Activated CD4-positive, alpha-beta T cell treated with anti-CD3 and anti-CD28 coated beads, Interleukin-2, Interleukin-6, amounts not matched to agents 100 ng/mL and 50 ng/mL, durations not matched to agents 16 hours and 8 hours (primary cell): ENCODE data around the gene TBCD.

ENCODE experiments used
- DNase-seq: peaks from one replicate; pipeline ENCODE4 v3.0.0-alpha.2; 2020

Gene TBCD

DNA sequence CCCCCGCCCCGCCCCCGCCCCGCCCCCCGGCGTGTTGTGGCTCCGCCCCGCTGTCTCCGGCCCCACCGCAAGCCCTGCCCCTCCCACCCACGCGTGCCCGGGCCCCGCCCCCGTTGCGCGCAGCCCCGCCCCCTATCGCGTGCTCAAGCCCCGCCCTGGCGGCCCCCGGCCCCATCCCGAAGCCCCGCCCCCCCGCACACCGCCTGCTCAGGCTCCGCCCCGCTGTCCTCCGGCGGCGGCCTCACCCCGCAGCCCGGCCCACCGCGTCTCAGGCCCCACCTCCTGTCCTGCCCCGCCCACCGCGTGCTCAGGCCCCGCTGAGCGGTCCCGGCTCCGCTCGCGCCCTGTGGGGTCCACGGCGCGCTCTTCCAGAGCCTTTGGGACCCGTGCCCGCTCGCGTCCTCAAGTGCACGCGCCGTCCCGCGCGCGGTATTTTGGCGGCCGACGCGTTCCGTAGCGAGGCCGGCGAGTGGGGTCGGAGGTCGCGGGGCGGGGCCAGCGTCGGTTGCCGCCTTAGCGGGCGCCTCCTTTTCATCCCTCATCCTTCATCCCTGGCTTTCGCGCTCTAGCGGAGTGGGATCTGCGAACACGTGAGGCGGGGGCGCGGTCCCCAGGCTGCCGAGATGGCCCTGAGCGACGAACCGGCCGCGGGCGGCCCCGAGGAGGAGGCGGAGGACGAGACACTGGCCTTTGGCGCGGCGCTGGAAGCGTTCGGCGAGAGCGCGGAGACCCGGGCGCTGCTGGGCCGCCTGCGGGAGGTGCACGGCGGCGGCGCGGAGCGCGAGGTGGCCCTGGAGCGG, at the start of gene TBCD:
Gene TBCD, plus strand, starts transcription at position 495 of the 800 bp plus-strand sequence. Its CDS starts 129 bp downstream, at position 624.
- peak; percentile 93 for DNase-seq

DNA sequence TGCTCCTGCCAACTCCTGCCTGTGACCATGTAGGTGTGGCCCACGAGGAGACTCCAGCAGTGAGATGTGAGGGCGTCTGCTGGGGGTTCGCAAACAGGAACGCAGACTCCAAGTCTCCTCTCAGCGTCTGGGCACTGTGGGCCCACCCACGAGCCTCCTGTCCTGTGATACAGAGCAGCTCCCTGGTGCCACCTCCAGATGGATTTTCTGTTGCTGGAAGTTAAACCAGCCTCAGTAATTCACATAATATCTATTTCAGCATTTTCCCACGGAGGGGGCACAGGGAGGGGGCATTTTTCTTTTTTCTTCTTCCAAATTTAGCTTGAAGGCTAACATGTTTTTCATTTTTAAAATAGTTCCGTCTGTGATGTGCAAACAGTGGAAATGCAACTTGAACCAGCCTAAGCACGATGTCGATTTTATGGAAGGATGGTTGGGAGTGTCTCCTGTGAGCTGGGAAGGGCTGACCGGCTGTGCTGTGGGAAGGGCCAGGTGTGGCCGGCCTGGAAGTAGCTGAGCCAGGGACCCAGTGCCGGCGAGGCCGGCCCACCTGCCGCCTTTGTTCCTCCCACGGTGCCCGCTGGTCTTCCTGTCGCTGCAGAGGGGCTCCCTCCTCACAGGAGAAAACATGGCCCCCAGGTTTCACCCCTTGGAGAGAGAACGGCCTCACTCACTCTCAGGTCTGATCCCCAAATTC, 49.5 kb upstream of the TBCD start:
- DNase-seq: no peak

DNA sequence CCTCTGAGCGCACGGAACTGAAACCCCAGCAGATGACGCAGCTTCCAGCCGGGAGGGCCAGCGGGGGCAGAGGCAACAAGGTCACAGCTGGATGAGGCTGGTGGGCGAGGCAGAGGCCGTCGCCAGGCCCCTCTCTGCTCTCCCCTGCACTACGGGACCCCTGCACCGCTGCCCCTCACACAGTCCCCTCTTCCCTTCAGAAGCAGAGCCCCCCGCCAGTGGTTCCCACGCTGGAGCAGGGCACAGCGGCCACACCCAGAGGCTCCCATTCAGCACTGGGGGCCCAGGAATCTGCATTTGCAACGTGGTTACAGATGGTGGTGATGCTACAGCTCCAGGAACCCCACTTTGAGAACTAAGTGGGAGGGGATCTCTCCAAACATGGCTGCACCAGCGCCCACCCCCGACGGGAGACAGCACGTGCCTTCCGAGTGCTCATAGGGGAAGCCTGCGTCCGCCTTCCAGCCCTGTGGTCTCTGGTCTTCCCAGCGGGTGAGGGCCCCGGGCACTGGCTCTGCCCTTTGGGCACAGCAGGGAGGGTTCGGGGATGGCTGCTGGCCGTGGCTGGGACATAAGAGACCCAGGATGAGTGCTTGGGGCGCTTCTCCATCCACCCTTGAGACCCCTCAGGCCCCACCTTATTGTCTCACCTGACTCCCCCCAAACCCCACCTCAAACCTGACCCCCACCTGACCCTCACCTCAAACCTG, 48.7 kb upstream of the TBCD start:
- DNase-seq: no peak

DNA sequence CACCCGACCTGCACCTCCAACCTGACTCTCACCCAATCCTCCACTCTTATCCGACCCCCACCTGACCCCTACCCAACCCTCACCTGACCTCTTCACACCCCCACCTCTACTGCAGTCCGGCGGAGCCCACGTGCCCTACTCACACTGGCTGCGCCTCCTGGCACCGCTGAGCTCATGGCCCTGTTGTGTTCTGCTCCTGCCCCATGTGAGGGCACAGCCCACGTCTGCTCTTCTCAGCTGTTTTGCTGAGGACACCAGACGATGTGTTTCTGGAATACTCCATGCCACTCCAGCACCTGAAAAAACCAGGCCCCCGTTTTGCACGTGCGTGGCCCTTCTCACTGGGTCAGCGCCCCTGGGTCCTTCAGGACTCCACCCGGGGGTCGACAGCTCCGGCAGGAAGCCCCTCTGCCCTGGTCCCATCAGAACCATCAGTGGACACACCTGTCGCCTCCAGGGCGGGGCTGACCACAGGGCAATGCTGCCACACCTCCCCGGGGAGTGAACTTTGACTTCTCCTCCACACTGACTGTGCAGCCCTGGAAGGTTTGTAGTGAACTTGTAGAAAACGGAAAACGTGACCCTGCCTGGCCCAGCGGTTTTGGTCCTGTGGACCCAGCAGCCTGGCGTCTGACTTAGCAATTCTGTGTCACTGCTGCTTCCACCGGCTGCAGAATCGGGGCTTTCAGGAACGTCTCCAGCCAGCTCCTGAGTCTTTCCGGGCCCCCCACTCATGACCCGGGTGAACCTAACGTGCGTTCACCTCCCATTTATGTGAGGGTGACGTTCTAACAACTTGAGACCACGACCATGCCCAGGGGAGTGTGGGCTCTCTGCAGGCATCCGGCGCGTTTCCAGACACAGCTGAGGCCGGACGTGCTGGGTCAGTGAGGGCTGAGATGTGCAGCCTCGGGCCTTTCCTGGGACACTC, 47.7 kb upstream of the TBCD start:
- DNase-seq: no peak

DNA sequence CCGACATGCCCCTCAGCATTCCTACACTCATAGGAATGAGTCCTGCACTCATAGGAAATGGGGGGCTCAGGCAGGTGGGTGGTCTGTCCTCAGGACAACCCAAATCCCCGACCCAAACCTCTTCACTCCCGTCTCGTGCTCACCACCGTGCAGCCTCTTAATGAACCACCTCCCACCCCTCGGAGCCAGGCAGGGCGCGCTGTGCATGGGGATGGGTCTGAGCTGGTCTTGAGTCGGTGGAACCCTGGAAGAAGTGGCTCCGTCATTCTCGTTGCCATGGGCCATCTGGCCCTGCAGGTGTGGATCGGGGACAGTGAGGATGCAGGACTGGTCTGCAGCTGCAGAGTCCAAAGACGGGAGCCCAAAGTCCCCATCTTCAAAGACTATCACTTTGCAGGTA, 47.0 kb upstream of the TBCD start:
- DNase-seq: no peak

DNA sequence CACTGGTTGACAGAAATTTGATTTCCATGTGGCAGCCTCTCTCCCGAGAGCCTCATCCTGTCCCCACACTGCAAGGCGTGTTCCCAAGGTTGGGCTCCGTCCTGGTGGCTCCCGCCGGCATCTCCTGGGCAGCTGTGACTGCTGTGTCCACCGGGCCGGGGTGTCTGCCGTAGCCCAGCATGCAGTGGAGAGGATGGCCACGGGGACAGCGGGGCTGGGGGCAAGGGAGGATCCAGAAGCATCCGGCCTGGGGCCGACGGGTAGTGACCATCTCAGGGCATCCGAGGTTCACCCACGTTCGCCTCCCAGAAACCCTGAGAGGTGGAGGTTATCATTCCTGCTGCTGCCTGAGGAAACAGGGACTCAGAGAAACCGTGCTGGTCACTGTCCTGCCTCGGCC, 46.1 kb upstream of the TBCD start:
- no peak for DNase-seq

DNA sequence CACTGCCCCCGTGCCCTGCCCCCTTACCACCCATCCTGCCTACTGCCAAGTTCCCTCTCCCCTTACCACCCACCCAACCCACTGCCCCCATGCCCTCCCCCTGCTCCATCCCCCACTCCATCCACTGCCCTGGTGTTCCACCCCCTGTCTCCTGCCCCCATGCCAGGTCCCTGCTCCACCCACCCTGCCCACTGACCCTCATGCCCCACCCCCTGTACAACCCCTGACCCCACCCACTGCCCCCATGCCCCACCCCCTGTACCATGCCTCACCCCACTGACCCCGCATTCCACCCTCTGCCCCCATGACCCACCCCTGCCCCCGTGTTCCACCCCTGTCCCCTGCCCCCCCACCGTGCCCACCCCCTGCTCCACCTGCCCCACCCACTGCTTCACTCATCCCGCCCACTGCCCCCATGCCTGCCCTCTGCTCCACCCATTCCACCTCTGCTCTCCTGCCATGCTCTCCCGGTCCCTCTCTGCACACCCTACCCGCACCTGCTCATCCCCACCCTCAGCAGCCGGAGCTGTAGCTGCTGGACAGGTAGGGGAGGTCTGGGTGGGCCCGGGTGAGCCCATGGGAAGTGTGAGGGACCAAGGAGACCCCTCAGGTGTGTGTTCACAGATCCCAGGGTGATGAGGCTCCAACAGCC, 42.7 kb upstream of the TBCD start:
- DNase-seq: no peak

DNA sequence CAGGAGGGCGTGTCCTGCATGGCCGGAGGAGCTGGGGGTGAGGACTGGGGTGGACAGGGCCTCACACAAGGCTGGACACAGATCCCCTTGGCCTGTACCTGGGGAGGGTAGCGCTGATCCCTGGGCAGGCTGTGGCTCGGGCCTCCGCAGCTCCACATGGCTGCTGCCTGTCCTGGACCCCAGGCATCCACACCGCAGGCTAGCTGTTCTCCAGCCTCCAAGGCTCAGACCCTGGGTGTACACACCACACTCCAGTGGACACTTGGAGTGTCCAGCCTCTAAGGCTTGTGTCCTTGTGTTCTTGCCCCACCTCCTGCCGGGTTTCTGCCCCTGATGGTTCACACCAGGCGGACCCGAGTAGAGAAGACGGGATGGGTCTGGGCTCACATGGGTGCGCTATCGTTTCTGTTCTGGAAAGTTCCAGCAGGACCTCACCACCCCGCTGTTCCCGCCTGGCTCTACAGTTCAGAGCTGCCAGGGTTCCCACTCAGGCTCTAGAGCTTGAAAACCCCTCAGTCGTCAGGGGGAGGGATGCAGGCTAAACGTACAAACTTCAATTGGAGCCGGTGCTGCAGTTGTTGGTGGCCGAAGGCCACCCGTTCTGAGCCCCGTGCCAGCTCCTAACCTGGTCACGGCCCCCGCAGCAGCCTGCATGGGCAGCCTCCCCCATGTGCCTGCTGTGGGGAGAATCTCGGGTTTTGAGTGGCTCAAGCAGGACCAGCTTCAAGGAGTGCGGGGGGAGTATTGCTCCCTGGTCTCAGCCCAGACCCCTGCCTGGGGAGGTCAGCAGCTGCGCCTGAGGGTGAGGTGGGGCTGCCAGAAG, 42.0 kb upstream of the TBCD start:
- DNase-seq: no peak

DNA sequence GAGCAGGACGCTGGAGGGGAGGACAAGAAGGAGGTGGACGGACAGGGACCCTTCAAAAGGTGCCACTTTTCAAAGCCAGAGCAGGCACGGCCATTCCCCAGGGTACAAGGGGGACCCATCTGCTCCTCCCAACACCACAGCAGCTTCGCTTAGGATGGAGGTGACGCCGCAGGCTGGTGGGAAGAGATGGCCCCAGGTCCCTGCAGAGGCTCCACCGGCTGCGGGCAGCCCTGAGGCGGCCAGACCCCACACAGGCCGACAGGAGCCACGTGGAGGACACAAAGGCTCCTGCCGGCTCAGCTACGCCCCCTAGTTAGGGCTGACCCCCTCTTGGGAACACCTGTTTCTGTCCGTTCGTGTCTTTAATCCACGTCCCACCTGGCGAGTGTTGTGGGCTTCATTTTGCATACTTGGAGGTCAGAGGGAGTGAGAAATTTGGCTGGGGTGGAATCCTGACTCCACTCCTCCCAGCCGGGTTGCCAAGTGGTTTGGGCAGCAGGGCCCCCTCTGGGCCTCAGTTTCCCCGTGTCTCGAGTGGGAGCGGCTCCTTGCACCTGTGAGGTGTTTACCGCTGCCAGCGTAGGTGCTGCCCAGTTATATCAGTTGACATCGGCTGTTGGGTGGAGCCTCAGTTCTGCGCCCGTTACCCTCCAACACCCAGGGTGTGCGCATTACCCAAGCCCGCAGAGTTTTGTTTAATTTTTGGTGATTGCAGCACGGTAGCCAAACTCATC, 41.2 kb upstream of the TBCD start:
- DNase-seq: no peak

DNA sequence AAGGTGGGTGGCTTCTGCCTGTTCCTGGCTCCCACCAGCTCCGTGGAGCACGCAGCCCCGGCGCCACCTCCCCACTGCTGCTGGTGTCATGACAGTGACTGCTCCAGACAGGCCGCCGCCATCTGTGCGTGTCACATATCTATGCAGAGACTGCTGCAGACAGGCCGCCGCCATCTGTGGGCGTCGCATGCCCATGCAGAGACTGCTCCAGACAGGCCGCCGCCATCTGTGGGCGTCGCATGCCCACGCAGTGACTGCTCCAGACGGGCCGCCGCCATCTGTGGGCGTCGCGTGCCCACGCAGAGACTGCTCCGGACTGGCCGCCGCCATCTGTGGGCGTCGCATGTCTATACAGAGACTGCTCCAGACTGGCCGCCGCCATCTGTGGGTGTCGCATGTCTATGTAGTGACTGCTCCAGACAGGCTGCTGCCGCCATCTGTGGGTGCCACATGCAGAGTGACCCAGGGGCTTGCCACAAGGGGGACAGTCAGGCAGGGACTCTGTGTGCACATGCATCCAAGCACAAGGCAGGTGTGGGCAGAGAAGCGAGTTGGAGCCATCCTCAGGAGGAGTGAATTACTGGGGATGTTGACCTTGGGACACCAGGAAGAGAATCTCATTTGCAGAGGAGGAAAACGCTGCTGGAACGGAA, 38.7 kb upstream of the TBCD start:
- no peak for DNase-seq

DNA sequence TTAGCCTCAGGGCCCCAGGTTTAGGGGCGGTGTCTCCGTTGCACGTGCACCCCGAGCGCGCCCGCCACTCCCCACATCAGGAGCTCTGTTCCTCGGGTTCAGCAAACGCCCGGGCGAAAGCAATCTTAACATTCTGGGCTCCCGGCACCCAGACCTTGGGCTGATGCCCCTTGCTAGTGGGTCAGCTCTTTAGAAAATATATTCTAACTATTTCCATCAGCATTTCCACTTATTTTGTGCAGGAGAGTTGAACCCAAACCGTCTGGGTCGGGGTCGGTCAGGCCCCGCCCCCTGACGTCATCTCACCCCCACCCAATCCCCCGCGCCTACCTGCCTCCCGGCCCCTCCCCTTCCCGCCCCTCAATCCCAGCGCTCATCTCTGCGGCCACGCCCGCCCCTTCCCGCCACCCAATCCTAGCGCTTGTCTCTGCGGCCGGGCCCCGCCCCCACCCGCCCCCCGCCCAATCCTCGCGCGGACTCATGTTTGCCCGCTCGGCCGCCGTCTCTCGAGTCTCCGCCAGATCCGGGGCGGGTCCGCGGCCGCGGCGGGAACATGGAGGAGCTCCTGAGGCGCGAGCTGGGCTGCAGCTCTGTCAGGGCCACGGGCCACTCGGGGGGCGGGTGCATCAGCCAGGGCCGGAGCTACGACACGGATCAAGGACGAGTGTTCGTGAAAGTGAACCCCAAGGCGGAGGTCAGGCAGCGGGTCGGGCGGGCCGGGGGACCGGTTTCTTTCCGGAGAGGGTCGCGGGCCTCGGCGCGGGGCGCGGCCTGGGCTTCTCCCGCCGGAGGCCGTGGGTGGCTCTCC, 35.5 kb upstream of the TBCD start, which contains the start of gene FN3KRP:
Gene FN3KRP, plus strand, starts transcription at position 504 of the 808 bp plus-strand sequence. Its CDS starts 50 bp downstream, at position 554.
- DNase-seq: peak; percentile 96

DNA sequence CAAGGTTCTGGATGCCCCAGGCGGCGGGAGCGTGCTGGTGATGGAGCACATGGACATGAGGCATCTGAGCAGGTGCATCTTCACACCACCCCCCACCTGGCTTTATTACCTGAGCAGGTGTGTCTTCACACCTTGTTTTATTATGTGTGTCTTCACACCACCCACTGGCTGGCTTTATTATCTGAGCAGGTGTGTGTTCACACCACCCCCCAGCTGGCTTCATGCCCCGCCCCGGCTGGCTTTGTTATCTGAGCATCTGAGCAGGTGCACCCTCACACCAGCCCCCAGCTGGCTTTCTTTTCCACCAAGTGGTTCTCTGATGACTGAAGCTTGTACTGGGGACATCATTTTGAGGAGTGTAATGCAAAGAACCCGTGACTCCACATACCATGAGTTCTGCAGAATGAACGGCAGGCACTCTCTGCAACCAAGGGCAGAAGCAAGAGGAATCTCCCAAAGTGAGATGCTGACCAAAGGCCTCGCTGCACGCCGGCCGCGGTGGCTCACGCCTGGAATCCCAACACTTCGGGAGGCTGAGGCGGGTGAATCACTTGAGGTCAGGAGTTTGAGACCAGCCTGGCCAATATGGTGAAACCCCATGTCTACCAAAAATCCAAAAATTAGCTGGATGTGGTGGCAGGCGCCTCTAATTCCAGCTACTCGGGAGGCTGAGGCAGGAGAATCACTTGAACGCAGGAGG, 32.7 kb upstream of the TBCD start:
- no peak for DNase-seq

DNA sequence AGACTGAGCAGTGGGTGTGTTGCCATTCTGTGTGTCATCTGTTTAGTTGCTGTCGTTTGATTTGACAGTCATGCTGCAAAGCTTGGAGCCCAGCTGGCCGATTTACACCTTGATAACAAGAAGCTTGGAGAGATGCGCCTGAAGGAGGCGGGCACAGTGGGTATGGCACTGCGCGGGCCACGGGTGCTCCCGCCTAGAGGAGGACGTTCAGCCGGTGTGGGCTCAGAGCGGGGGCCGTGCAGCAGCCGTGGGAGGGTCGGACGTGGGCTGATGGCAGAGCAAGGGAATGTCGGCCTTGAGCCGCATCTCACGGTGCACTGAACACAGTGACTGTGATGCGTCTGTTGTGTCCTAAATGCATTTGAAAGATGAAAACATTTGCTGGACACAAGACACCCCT, 31.7 kb upstream of the TBCD start:
- DNase-seq: no peak

DNA sequence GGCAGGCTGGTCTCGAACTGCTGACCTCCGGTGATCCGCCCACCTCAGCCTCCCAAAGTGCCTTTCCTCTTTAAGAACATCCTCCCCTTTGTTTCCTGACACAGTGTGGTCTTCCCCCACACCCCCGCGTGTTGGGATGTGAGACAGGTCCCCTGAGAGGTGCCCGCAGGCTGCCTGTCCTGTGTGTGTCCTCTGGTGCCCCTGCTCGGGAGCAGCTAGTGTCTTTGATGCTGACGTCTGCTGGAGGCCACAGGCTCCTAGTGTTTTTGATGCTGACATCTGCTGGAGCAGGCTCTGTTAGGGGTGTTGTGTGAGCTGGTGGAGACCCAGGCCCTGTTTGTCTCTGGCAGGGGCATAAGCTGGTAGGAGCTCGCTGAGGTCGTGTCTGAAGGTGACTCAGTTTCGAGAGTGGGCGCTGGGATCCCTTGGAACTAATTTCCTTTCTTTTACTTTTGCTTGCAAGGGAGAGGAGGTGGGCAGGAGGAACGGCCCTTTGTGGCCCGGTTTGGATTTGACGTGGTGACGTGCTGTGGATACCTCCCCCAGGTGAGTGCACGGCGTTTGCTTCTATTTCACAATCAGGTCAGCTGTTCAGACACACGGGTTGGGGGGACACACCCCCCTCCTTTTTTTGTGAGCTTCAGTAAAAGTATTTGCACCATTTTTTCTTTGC, 29.4 kb upstream of the TBCD start:
- no peak for DNase-seq

DNA sequence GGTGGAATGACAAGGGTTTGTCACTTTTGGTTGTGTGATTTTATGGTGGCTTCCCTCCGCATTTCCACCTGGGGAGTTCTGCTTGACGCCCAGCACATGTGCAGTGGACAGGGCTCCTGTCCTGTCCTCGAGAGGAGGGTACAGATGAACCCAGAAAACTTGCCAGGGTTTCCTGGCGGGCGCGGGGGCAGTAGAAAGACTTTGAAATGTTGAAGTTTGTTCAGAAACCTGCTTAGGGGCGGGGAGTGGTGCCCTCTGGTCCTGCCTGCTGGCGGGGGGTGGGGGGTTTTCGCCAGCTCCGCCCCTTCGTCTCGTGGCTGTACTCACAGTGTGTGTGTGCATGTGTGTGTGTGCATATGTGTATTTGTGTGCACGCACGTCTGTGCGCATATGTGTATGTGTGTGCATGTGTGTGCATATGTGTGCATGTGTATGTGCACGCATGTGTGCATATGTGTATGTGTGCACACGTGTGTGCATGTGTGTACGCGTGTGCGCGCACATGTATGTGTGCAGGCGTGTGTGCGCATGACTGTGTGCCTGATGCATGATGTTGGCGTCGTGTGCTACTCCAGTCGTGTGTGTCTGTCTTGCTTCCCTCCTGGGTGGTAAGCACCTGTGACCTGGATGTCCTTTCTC, 28.6 kb upstream of the TBCD start:
- DNase-seq: no peak

DNA sequence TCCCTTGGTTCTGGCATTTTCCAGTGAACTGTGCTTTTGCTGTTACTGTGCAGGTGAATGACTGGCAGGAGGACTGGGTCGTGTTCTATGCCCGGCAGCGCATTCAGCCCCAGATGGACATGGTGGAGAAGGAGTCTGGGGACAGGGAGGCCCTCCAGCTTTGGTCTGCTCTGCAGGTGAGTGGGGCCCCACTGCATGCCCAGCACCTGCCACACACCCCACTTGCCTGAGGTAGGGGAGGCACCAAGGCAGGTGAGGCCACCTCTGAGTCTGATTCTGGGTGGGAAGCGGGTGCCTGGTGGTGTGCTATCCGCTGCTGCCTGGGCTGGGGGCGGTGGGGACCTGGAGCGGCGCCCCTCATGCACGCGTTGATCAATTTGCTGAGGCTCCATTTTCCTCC, 25.4 kb upstream of the TBCD start:
- no peak for DNase-seq
